ENCODE data around the gene CLEC4M.
"Not testable (repeated sequence)": the region's sequence is repeated elsewhere in the genome, so short reads cannot be mapped to it uniquely, and the experiment has no call there.

CLEC4M gene

DNA sequence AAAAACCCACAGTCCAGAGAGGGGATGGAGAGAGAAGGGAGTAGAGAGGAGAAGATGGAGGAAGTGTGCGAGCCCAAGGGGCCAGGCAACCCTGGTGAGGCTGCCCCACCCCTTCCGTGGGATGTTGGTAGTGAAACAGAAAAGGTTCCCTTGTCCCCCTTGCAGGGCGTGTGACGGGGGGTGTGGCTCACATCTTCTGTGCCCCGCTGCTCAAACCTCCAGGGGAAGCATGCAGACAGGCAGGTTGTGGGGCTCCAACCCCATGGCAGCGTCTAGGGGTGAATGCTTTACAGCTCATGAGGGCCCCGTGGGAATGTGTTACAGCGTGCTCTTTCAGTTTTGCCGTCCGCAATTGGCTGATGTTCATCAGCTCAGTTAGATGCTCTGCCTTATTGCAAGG, 52.3 kb downstream of the CLEC4M start:
- no peak for DNase-seq (ENCODE audit: low read depth)

DNA sequence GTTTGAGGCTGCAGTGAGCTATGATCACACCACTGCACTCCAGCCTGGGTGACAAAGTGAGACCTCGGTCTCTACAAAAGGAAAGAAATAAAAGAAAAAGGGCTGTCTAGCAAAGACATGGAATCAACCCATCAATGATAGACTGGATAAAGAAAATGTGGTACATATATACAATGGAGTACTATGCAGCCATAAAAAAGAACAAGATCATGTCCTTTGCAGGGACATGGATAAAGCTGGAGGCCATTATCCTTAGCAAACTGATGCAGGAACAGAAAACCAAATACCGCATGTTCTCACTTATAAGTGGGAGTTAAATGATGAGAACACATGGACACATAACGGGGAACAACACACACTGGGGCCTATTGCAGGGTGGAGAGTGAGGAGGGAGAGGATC, 53.0 kb downstream of the CLEC4M start:
- DNase-seq (ENCODE audit: low read depth): not testable (repeated sequence)

DNA sequence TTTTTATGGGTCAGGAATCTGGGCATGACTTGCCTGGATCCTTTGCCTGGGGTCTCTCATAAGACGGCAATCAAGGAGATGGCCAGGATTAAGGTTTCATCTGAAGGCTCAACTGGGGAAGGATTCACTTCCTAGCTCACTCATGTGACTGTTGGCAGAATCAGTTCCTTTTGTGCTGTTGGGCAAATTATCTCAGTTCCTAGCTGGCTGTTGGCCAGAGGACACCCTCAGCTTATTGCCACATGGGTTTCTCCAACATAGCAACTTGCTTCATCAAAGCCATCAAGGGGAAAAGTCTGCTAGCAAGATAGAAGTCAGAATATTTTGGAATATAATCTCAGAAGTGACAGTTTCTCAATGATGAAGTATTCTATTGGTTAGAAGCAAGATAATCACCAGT, 54.8 kb downstream of the CLEC4M start:
- no peak for DNase-seq (ENCODE audit: low read depth)

DNA sequence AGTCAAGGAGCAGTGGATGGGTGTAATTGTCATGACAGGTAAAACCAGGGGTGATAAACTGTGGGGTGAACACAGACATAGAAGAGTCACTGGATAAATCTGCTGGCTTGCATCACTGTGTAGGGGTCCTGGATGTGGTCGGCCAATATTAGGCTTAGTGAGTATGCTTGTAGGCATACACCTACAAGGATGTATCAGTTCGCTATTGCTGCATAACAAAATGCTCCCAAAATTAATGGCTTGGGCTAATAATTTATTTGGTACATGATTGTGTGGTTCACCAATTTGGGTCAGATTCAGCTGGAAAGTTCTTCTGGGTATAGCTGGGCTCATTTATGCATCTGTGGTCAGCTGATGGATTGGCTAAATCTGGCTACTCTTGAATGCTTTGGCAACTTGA, 55.8 kb downstream of the CLEC4M start:
- no peak for DNase-seq (ENCODE audit: low read depth)

Data from GM04503 (cell line).